ENCODE measurements around the gene ULK4.

DNA sequence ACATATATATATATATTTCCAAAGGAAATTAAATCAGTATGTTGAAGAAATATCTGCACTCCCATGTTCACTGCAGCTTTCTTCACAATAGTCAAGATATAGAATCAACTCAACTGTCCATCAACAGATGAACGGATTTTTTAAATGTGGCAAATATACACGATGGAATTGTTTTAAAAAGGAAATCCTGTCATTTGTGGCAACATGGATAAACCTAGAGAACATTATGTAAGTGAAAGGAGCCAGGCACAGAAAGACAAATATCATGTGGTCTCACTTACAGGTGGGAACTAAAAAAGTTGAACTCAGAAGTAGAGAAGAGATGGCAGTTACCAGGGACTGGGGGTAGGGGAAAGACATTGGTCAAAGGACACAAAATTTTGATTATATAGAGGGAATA, 253.7 kb downstream of the ULK4 start:
- TF ChIP-seq, protein P1, sequence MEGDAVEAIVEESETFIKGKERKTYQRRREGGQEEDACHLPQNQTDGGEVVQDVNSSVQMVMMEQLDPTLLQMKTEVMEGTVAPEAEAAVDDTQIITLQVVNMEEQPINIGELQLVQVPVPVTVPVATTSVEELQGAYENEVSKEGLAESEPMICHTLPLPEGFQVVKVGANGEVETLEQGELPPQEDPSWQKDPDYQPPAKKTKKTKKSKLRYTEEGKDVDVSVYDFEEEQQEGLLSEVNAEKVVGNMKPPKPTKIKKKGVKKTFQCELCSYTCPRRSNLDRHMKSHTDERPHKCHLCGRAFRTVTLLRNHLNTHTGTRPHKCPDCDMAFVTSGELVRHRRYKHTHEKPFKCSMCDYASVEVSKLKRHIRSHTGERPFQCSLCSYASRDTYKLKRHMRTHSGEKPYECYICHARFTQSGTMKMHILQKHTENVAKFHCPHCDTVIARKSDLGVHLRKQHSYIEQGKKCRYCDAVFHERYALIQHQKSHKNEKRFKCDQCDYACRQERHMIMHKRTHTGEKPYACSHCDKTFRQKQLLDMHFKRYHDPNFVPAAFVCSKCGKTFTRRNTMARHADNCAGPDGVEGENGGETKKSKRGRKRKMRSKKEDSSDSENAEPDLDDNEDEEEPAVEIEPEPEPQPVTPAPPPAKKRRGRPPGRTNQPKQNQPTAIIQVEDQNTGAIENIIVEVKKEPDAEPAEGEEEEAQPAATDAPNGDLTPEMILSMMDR (IDR thresholded peaks at IDR 0.05; ENCODE audit: insufficient read depth, low read length): no peak
- TF ChIP-seq, protein P2, sequence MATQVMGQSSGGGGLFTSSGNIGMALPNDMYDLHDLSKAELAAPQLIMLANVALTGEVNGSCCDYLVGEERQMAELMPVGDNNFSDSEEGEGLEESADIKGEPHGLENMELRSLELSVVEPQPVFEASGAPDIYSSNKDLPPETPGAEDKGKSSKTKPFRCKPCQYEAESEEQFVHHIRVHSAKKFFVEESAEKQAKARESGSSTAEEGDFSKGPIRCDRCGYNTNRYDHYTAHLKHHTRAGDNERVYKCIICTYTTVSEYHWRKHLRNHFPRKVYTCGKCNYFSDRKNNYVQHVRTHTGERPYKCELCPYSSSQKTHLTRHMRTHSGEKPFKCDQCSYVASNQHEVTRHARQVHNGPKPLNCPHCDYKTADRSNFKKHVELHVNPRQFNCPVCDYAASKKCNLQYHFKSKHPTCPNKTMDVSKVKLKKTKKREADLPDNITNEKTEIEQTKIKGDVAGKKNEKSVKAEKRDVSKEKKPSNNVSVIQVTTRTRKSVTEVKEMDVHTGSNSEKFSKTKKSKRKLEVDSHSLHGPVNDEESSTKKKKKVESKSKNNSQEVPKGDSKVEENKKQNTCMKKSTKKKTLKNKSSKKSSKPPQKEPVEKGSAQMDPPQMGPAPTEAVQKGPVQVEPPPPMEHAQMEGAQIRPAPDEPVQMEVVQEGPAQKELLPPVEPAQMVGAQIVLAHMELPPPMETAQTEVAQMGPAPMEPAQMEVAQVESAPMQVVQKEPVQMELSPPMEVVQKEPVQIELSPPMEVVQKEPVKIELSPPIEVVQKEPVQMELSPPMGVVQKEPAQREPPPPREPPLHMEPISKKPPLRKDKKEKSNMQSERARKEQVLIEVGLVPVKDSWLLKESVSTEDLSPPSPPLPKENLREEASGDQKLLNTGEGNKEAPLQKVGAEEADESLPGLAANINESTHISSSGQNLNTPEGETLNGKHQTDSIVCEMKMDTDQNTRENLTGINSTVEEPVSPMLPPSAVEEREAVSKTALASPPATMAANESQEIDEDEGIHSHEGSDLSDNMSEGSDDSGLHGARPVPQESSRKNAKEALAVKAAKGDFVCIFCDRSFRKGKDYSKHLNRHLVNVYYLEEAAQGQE (IDR thresholded peaks at IDR 0.05; ENCODE audit: insufficient replicate concordance, low read depth): no peak
- no peak for TF ChIP-seq GABPA (IDR thresholded peaks at IDR 0.05; ENCODE audit: low read depth)
